Activated T-cell treated with anti-CD3 and anti-CD28 coated beads for 4 hours (primary cell): ENCODE measurements around the gene MAPK14.

ENCODE experiments used
- DNase-seq: peaks from one replicate; pipeline ENCODE4 v3.0.0-alpha.2; 2020

Gene MAPK14

GRCh38 chr6:36038120-36038876 is 10.7 kb downstream of the MAPK14 start:
- no peak for DNase-seq

- DNase-seq, result no peak
Observed at GRCh38 chr6:36039112-36039511, 11.5 kb downstream of the MAPK14 start.

- DNase-seq, result no peak
Observed at GRCh38 chr6:36040958-36041357, 13.3 kb downstream of the MAPK14 start.

- DNase-seq, result no peak
Observed at GRCh38 chr6:36042618-36043260, 15.1 kb downstream of the MAPK14 start.

- no peak for DNase-seq
Observed at GRCh38 chr6:36049582-36049981, 22.0 kb downstream of the MAPK14 start.

GRCh38 chr6:36050305-36050704 is 22.7 kb downstream of the MAPK14 start:
- DNase-seq, result no peak

- DNase-seq, result no peak
Observed at GRCh38 chr6:36050947-36051710, 23.5 kb downstream of the MAPK14 start.

- no peak for DNase-seq
Observed at GRCh38 chr6:36052097-36052496, 24.5 kb downstream of the MAPK14 start.

- no peak for DNase-seq
Observed at GRCh38 chr6:36053878-36054277, 26.3 kb downstream of the MAPK14 start.

GRCh38 chr6:36054415-36054814 is 26.8 kb downstream of the MAPK14 start:
- no peak for DNase-seq

GRCh38 chr6:36054956-36055355 is 27.3 kb downstream of the MAPK14 start:
- no peak for DNase-seq

GRCh38 chr6:36056178-36056577 is 28.6 kb downstream of the MAPK14 start:
- no peak for DNase-seq

GRCh38 chr6:36061236-36061635 is 33.6 kb downstream of the MAPK14 start:
- DNase-seq, result no peak

GRCh38 chr6:36062247-36062646 is 34.6 kb downstream of the MAPK14 start:
- DNase-seq, result no peak

- DNase-seq, result no peak
Observed at GRCh38 chr6:36063318-36064060, 35.9 kb downstream of the MAPK14 start.

- no peak for DNase-seq
Observed at GRCh38 chr6:36064770-36065396, 37.3 kb downstream of the MAPK14 start.

- no peak for DNase-seq
Observed at GRCh38 chr6:36065916-36066315, 38.3 kb downstream of the MAPK14 start.

GRCh38 chr6:36066817-36067216 is 39.2 kb downstream of the MAPK14 start:
- no peak for DNase-seq

GRCh38 chr6:36067374-36068011 is 39.9 kb downstream of the MAPK14 start:
- no peak for DNase-seq

GRCh38 chr6:36068012-36068392 is 40.4 kb downstream of the MAPK14 start:
- no peak for DNase-seq

GRCh38 chr6:36068586-36068985 is 41.0 kb downstream of the MAPK14 start:
- no peak for DNase-seq

- DNase-seq, result no peak
Observed at GRCh38 chr6:36069573-36069972, 42.0 kb downstream of the MAPK14 start.
